H9 (cell line): ENCODE data around the gene SLC1A7. TPM values are rescaled to one million over a fixed set of nuclear protein-coding genes. Genes with fewer than 3 reads are reported as not detected.
A peak's percentile ranks its signal among the peaks of the same experiment; 100 is the strongest.

Experiments used
- DNase-seq: peaks from one replicate; pipeline ENCODE4 v3.0.0-alpha.2; 2017
- H2AFZ ChIP-seq: one replicate; pipeline ENCODE4 v1.6.1; 2013; ENCODE audit warnings: mild to moderate bottlenecking, low read length, control low read depth, moderate library complexity
- H2AK5ac ChIP-seq: 2 replicates; pipeline ENCODE4 v1.6.1; 2013; ENCODE audit warnings: low read length, control low read depth, mixed read lengths; ENCODE audit not compliant: insufficient read length
- H2BK120ac ChIP-seq: one replicate; pipeline ENCODE4 v1.6.1; 2013; ENCODE audit warnings: low read depth, mild to moderate bottlenecking, low read length, control low read depth, inconsistent platforms; ENCODE audit not compliant: poor library complexity, severe bottlenecking
- H2BK12ac ChIP-seq: 2 replicates; pipeline ENCODE4 v1.6.1; 2013; ENCODE audit warnings: low read length, control low read depth, mixed read lengths, low read depth; ENCODE audit not compliant: insufficient read length
- H2BK15ac ChIP-seq: 2 replicates; pipeline ENCODE4 v1.6.1; 2013; ENCODE audit warnings: low read depth, low read length, control low read depth
- H2BK20ac ChIP-seq: one replicate; pipeline ENCODE4 v1.6.1; 2013; ENCODE audit warnings: low read depth, mild to moderate bottlenecking, low read length, control low read depth, inconsistent platforms; ENCODE audit not compliant: poor library complexity, severe bottlenecking
- H2BK5ac ChIP-seq: 2 replicates; pipeline ENCODE4 v1.6.1; 2013; ENCODE audit warnings: low read length, control low read depth, mixed read lengths; ENCODE audit not compliant: insufficient read length
- H3K14ac ChIP-seq: 2 replicates; pipeline ENCODE4 v1.6.1; 2013; ENCODE audit warnings: low read length, control low read depth; ENCODE audit not compliant: insufficient read depth
- H3K18ac ChIP-seq: 2 replicates; pipeline ENCODE4 v1.6.1; 2013; ENCODE audit warnings: low read depth, mild to moderate bottlenecking, mixed read lengths, low read length, control low read depth; ENCODE audit not compliant: insufficient read length
- H3K23ac ChIP-seq: 2 replicates; pipeline ENCODE4 v1.6.1; 2013; ENCODE audit warnings: low read length, control low read depth, mixed read lengths, low read depth; ENCODE audit not compliant: insufficient read length
- H3K23me2 ChIP-seq: 2 replicates; pipeline ENCODE4 v1.6.1; 2013; ENCODE audit warnings: low read depth, mild to moderate bottlenecking, mixed read lengths, low read length, control low read depth; ENCODE audit not compliant: insufficient read length, poor library complexity, severe bottlenecking
- H3K27ac ChIP-seq: 2 replicates; pipeline ENCODE4 v1.5.1; 2013; ENCODE audit warnings: low read length, control low read depth, mixed read lengths, low read depth; ENCODE audit not compliant: insufficient read length
- H3K27me3 ChIP-seq: 2 replicates; pipeline ENCODE4 v1.6.1; 2013; ENCODE audit warnings: low read length, control low read depth, inconsistent platforms; ENCODE audit not compliant: insufficient read depth
- H3K4ac ChIP-seq: 2 replicates; pipeline ENCODE4 v1.6.1; 2013; ENCODE audit warnings: low read depth, mild to moderate bottlenecking, control low read depth, inconsistent platforms, low read length, moderate library complexity
- H3K4me1 ChIP-seq: 2 replicates; pipeline ENCODE4 v1.6.1; 2013; ENCODE audit warnings: low read length, control low read depth, inconsistent platforms; ENCODE audit not compliant: insufficient read depth
- H3K4me2 ChIP-seq: 2 replicates; pipeline ENCODE4 v1.6.1; 2013; ENCODE audit warnings: low read length, control low read depth, mixed read lengths; ENCODE audit not compliant: insufficient read length, insufficient read depth
- H3K56ac ChIP-seq: 2 replicates; pipeline ENCODE4 v1.6.1; 2013; ENCODE audit warnings: low read depth, mild to moderate bottlenecking, mixed read lengths, low read length, control low read depth; ENCODE audit not compliant: insufficient read length
- H3K79me1 ChIP-seq: 2 replicates; pipeline ENCODE4 v1.6.1; 2013; ENCODE audit warnings: low read depth, mild to moderate bottlenecking, moderate library complexity, low read length, control low read depth, inconsistent platforms; ENCODE audit not compliant: insufficient read depth, poor library complexity, severe bottlenecking
- H3K79me2 ChIP-seq: 2 replicates; pipeline ENCODE4 v1.6.1; 2013; ENCODE audit warnings: low read length, control low read depth, inconsistent platforms; ENCODE audit not compliant: insufficient read depth
- H3K9ac ChIP-seq: 2 replicates; pipeline ENCODE4 v1.6.1; 2013; ENCODE audit warnings: low read length, control low read depth, mixed read lengths; ENCODE audit not compliant: insufficient read length; ENCODE audit errors: extremely low read depth
- H3K9me3 ChIP-seq: one replicate; pipeline ENCODE4 v1.6.1; 2013; ENCODE audit warnings: low read depth, low read length, inconsistent platforms; ENCODE audit not compliant: control insufficient read depth
- H3T11ph ChIP-seq: one replicate; pipeline ENCODE4 v1.6.1; 2013; ENCODE audit warnings: mild to moderate bottlenecking, low read length, control low read depth, inconsistent platforms
- H4K20me1 ChIP-seq: one replicate; pipeline ENCODE4 v1.6.1; 2013; ENCODE audit not compliant: control insufficient read depth, insufficient read length, insufficient read depth
- H4K5ac ChIP-seq: 2 replicates; pipeline ENCODE4 v1.6.1; 2013; ENCODE audit warnings: low read depth, mild to moderate bottlenecking, mixed read lengths, low read length, control low read depth; ENCODE audit not compliant: insufficient read length
- H4K8ac ChIP-seq: replicated peaks from 2 replicates; pipeline ENCODE4 v1.6.1; 2013; ENCODE audit warnings: low read length, control low read depth, mixed read lengths, low read depth; ENCODE audit not compliant: insufficient read length
- H4K91ac ChIP-seq: 2 replicates; pipeline ENCODE4 v1.6.1; 2013; ENCODE audit warnings: low read depth, mild to moderate bottlenecking, moderate library complexity, mixed read lengths, low read length, control low read depth; ENCODE audit not compliant: insufficient read length
- H3K27ac Mint-ChIP-seq, 3 experiments: 2 replicates in 2 of 3; 3 replicates in 1 of 3; pipeline ENCODE4 v1.8.0; 2020 to 2021; ENCODE audit warnings: mixed read lengths in 3 of 3, mild to moderate bottlenecking in 1 of 3, moderate library complexity in 1 of 3
- H3K27me3 Mint-ChIP-seq: 2 replicates; pipeline ENCODE4 v1.8.0; 2021; ENCODE audit warnings: low read depth, mild to moderate bottlenecking, moderate library complexity, mixed read lengths
- H3K36me3 Mint-ChIP-seq, 3 experiments: 2 replicates in 2 of 3; 3 replicates in 1 of 3; pipeline ENCODE4 v1.8.0; 2020 to 2021; ENCODE audit warnings: low read depth in 3 of 3, mixed read lengths in 3 of 3; ENCODE audit not compliant: insufficient read depth in 1 of 3
- H3K4me1 Mint-ChIP-seq, 2 experiments: 2 replicates each; pipeline ENCODE4 v1.8.0; 2020; ENCODE audit warnings: mixed read lengths in 2 of 2
- H3K4me3 Mint-ChIP-seq, 2 experiments: 2 replicates in 1 of 2; 3 replicates in 1 of 2; pipeline ENCODE4 v1.8.0; 2020 to 2021; ENCODE audit warnings: mild to moderate bottlenecking in 2 of 2, mixed read lengths in 2 of 2, moderate library complexity in 1 of 2
- H3K9me3 Mint-ChIP-seq, 2 experiments: 2 replicates in 1 of 2; 3 replicates in 1 of 2; pipeline ENCODE4 v1.8.0; 2020; ENCODE audit warnings: mild to moderate bottlenecking in 2 of 2, mixed read lengths in 2 of 2, moderate library complexity in 1 of 2
- CTCF ChIP-seq: fragments of 200-600 bp; sonication (generic); conservative IDR thresholded peaks from 3 replicates; pipeline ENCODE4 v1.8.0; 2021; ENCODE audit warnings: antibody characterized with exemption, mild to moderate bottlenecking
- WGBS: extraction: QIAGEN DNeasy Blood & Tissue Kit; methylation state at CpG from one replicate; pipeline ENCODE4 v1.1.7; 2013; ENCODE audit warnings: missing lambda C conversion rate, low lambda C conversion rate, mixed read lengths; ENCODE audit not compliant: insufficient read length; ENCODE audit errors: extremely low coverage; 5-methylcytosine and 5-hydroxymethylcytosine counted together
- total RNA-seq: library from RNA; stranded (reverse); gene quantifications from 2 replicates; pipeline ENCODE4 v1.2.1, GENCODE V29; 2021

Gene SLC1A7
- total RNA-seq, 1 experiment from 2014 or later, result not detected

- Mint-ChIP-seq H3K4me1 (peaks cover 33 to 38% of the 10 kb centered on the region in 2 experiments), H3K27ac (peak overlapping the region in 1 of 3 experiments; percentile 23; a peak in 4 of 7 replicates)
- H3K9ac ChIP-seq, result no peak overlapping the region
Observed at GRCh38 chr1:53172426-53173128, 30.1 kb upstream of the SLC1A7 start.

More at GRCh38 chr1:53172426-53173128, 30.1 kb upstream of the SLC1A7 start:
- Histone ChIP-seq H3T11ph (no peak overlapping the region), H2AFZ (no peak overlapping the region), H3K4ac (no peak overlapping the region), H3K23ac (no peak overlapping the region), H3K27me3 (no peaks in the 10 kb centered on the region), H2BK15ac (no peak overlapping the region), H3K9me3 (no peaks in the 10 kb centered on the region), H3K18ac (no peak overlapping the region), H4K91ac (no peak overlapping the region), H3K23me2 (no peaks in the 10 kb centered on the region), H3K27ac (no peak overlapping the region), H3K56ac (no peak overlapping the region), H2BK12ac (no peak overlapping the region), H3K4me1 (peaks cover 5% of the 10 kb centered on the region; the same call in 1 of the 2 replicates), H2AK5ac (no peak overlapping the region), H3K79me1 (no peaks in the 10 kb centered on the region), H2BK5ac (no peak overlapping the region), H3K4me2 (no peak overlapping the region), H3K79me2 (no peaks in the 10 kb centered on the region), H2BK20ac (no peak overlapping the region), H3K14ac (no peak overlapping the region), H4K5ac (no peak overlapping the region), H2BK120ac (no peak overlapping the region), H4K20me1 (no peaks in the 10 kb centered on the region), H4K8ac (no peak overlapping the region)
- no CpG with 5 or more reads among the region's 6 CpGs for WGBS
- Mint-ChIP-seq H3K4me3 (no peak overlapping the region), H3K36me3 (no peaks in the 10 kb centered on the region), H3K9me3 (peaks cover 0 to 3% of the 10 kb centered on the region in 2 experiments; a peak in 1 of 5 replicates), H3K27me3 (peaks cover 10% of the 10 kb centered on the region)
- peak; percentile 37; the same call in 2 of the 3 replicates for TF ChIP-seq CTCF
- DNase-seq, result no peak
